ENCODE results near the gene COQ10B. TPM values are rescaled to one million over a fixed set of nuclear protein-coding genes. Genes with fewer than 3 reads are reported as not detected.
A peak's percentile ranks its signal among the peaks of the same experiment; 100 is the strongest.
"Not testable (repeated sequence)": the region's sequence is repeated elsewhere in the genome, so short reads cannot be mapped to it uniquely, and the experiment has no call there.

The COQ10B gene
- total RNA-seq, 4 donors from 2014 or later: 7.4 to 21.5 (median 13.7) TPM

DNA sequence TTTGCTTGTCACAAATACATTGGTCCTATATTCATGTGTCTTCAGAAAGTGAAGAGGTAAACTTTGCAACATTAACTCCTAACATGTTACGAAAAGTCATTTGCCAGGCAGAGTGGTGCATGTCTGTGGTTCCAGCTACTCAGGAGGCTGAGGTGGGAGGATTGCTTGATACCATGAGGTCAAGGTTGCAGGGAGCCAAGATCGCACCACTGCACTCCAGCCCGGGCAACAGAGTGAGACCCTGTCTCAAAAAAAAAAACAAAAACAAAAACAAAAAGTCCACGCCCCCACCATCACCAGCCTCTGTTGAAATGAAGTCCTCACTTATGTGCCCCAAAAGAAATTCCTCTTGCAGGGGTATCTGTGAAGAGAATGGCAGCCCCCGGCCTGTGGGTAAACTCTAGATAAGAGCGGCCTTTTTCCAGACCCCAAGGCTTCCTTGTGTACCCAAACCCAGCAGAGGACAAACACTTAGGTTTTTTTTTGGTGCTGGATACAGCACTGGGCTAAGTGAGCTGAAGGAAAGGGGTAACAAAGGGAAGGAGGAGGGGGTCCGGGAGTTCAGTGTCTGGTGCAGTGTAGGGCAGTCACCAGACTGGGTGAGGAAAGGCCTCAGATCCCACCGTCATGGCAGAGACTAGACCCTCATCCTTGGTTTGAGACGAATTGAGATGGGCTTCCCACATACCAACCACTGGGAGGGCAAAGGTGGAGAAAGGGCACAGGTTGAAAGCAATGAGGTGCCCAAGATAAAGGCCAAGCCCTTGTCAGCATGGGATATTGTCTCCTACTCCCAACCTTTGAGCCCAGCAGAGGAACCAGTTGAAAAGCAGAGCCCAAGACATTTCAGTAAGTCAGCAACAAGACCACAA, 27.0 kb downstream of the COQ10B start:
- in situ Hi-C loops (cut with MboI; ENCODE audit: low sequenced_read_pairs in 4 of 4) (no loop called here), intact Hi-C loops (cut with DNase I; ENCODE audit: low total_unique reads) (no loop called here)
- peaks cover 0 to 37% of the 10 kb centered on the region in 2 donors for H3K36me3 ChIP-seq
- DNase-seq (no peak), ATAC-seq (no peak)
- no peaks in the 10 kb centered on the region for H3K9me3 ChIP-seq
- H3K27ac ChIP-seq: no peak overlapping the region
- TF ChIP-seq, protein P1, sequence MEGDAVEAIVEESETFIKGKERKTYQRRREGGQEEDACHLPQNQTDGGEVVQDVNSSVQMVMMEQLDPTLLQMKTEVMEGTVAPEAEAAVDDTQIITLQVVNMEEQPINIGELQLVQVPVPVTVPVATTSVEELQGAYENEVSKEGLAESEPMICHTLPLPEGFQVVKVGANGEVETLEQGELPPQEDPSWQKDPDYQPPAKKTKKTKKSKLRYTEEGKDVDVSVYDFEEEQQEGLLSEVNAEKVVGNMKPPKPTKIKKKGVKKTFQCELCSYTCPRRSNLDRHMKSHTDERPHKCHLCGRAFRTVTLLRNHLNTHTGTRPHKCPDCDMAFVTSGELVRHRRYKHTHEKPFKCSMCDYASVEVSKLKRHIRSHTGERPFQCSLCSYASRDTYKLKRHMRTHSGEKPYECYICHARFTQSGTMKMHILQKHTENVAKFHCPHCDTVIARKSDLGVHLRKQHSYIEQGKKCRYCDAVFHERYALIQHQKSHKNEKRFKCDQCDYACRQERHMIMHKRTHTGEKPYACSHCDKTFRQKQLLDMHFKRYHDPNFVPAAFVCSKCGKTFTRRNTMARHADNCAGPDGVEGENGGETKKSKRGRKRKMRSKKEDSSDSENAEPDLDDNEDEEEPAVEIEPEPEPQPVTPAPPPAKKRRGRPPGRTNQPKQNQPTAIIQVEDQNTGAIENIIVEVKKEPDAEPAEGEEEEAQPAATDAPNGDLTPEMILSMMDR (IDR thresholded peaks at IDR 0.05 in 4 of 5, conservative IDR thresholded peaks at IDR 0.05 in 1 of 5): no peak
- TF ChIP-seq POLR2A (IDR thresholded peaks at IDR 0.05): no peak
- no peaks in the 10 kb centered on the region for H3K27me3 ChIP-seq
- H3K4me1 ChIP-seq: no peaks in the 10 kb centered on the region
- no peak overlapping the region for H3K4me3 ChIP-seq

DNA sequence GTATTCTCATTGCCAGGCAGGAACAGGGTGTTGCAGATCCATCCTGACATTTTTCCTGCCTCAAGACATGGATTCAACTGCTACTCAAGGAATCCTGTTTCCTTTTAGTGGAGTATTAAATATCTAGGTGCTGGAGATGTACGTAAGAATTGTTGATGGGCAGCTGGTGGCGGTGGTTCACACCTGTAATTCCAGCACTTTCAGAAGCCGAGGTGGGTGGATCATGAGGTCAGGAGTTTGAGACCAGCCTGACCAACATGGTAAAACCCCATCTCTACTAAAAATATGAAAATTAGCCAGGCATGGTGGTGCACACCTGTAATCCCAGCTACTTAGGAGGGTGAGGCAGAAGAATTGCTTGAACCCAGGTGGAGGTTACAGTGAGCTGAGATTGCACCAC, 30.9 kb downstream of the COQ10B start:
- H3K9me3 ChIP-seq; H3K4me3 ChIP-seq; H3K27me3 ChIP-seq; intact Hi-C loops (cut with DNase I; ENCODE audit: low total_unique reads); H3K4me1 ChIP-seq; in situ Hi-C loops (cut with MboI; ENCODE audit: low sequenced_read_pairs in 4 of 4); H3K27ac ChIP-seq; ATAC-seq; DNase-seq: not testable (repeated sequence)
- peaks cover 5 to 27% of the 10 kb centered on the region in 2 donors for H3K36me3 ChIP-seq

DNA sequence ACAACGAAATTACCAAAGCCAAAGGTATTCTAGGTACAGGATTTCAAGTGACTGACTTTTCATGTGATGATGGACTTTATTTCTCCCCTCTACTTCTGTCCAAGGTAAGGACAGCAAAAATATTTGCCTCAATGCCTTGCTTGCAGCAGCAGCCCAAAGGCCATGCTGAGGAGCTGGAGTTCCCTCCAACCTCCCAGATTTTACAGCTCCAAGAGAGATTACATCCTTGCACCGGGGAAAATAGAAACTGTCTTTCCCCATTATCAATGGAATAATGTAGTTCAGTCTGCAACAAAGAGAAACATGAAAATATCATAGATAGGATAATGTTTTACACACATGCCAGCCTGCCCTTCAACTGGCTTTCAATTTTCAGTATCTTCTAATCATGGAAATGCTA, 32.8 kb downstream of the COQ10B start:
- Histone ChIP-seq H3K27ac (no peak overlapping the region), H3K4me3 (no peak overlapping the region), H3K9me3 (no peaks in the 10 kb centered on the region), H3K4me1 (no peaks in the 10 kb centered on the region), H3K27me3 (no peaks in the 10 kb centered on the region), H3K36me3 (peaks cover 6 to 46% of the 10 kb centered on the region in 2 donors)
- ATAC-seq (no peak), DNase-seq (no peak)
- TF ChIP-seq, protein P1 (IDR thresholded peaks at IDR 0.05 in 4 of 5, conservative IDR thresholded peaks at IDR 0.05 in 1 of 5): no peak
- no peak for TF ChIP-seq POLR2A (IDR thresholded peaks at IDR 0.05)
- in situ Hi-C loops (cut with MboI; ENCODE audit: low sequenced_read_pairs in 4 of 4): no loop called here
- intact Hi-C loops (cut with DNase I; ENCODE audit: low total_unique reads): no loop called here

DNA sequence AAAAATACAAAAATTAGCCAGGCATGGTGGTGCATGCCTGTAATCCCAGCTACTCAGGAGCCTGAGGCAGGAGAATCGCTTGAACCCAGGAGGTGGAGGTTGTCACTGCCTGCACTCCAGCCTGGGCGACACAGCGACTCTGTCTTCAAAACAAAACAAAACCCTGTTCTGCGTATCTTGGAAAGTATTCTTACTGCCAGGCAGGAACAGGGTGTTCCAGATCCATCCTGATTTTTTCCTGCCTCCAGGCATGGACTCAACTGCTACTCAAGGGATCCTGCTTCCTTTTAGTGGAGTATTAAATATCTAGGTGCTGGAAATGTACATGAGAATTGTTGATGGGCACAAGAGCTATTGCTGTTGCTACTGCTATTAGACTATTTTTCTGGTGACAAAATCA, 34.0 kb downstream of the COQ10B start:
- intact Hi-C loops (cut with DNase I; ENCODE audit: low total_unique reads): no loop called here
- Histone ChIP-seq H3K36me3 (peaks cover 6 to 58% of the 10 kb centered on the region in 2 donors), H3K27ac (peak overlapping the region in 3 of 4 donors; percentile 44 to 61 (median 57)), H3K27me3 (no peaks in the 10 kb centered on the region), H3K4me3 (no peak overlapping the region), H3K4me1 (no peaks in the 10 kb centered on the region), H3K9me3 (no peaks in the 10 kb centered on the region)
- in situ Hi-C loops (cut with MboI; ENCODE audit: low sequenced_read_pairs in 4 of 4): no loop called here
- TF ChIP-seq POLR2A (IDR thresholded peaks at IDR 0.05): peak in 1 of 2 donors; percentile 15
- TF ChIP-seq, protein P1 (IDR thresholded peaks at IDR 0.05 in 4 of 5, conservative IDR thresholded peaks at IDR 0.05 in 1 of 5): no peak
- DNase-seq (no peak), ATAC-seq (peak in 1 of 2 donors; percentile 58)

DNA sequence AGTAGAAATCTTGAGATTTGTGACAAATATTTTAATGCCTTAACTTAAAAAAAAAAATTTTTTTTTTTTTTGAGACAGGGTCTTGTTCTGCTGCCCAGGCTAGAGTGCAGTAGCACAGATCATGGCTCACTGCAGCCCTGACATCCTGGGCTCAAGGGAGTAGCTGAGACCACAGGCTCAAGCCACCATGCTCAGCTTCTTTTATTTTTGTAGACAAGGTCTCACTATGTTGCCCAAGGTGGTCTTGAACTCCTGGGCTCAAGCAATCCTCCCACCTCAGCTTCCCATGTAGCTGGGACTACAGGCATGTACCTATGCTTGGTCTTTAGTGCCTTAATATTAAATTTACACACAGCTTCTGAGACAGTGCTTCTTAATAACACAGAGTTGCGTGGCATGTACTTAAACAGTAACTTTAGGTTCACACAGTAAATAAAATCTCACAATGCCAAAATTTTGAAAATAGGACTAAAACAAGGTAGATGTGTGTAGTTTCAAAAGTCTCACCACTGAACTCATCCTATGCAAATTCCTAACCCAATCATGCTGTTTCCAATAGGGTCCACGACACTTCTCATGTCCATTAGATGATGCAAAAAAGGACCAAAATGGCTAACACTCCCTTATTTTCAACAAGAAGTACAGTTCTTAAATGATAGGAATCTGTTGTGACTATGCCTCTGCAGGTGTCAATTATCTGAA, 42.2 kb downstream of the COQ10B start:
- Histone ChIP-seq H3K27me3 (no peaks in the 10 kb centered on the region), H3K4me1 (peaks cover 23% of the 10 kb centered on the region in 2 donors), H3K36me3 (peaks cover 6 to 70% of the 10 kb centered on the region in 2 donors), H3K27ac (no peak overlapping the region), H3K9me3 (no peaks in the 10 kb centered on the region), H3K4me3 (no peak overlapping the region)
- TF ChIP-seq, protein P1 (IDR thresholded peaks at IDR 0.05 in 4 of 5, conservative IDR thresholded peaks at IDR 0.05 in 1 of 5): no peak
- TF ChIP-seq POLR2A (IDR thresholded peaks at IDR 0.05): no peak
- no peak for ATAC-seq
- intact Hi-C loops (cut with DNase I; ENCODE audit: low total_unique reads): no loop called here
- DNase-seq: no peak
- in situ Hi-C loops (cut with MboI; ENCODE audit: low sequenced_read_pairs in 4 of 4): no loop called here
